Fibroblast of mammary gland (primary cell): ENCODE measurements around the gene WFDC1.
A peak's percentile ranks its signal among the peaks of the same experiment; 100 is the strongest.

Source experiments
- DNase-seq: peaks from one replicate; pipeline ENCODE4 v3.0.0-alpha.2; 2010; ENCODE audit warnings: low read depth
- H3K4me3 ChIP-seq: 2 replicates; pipeline ENCODE4 v1.5.1; 2011; ENCODE audit warnings: low read depth, mild to moderate bottlenecking, low read length, moderate library complexity; ENCODE audit not compliant: control insufficient read depth
- CTCF ChIP-seq: conservative IDR thresholded peaks from 2 replicates; pipeline ENCODE4 v1.5.1; 2011; ENCODE audit warnings: low read depth, low read length, inconsistent platforms; ENCODE audit not compliant: control insufficient read depth, insufficient read depth

WFDC1 gene

GRCh38 chr16:84355149-84355548, 60.5 kb downstream of the WFDC1 start:
- no peak overlapping the region for H3K4me3 ChIP-seq
- TF ChIP-seq CTCF: no peak
- no peak for DNase-seq

- no peak for DNase-seq
- no peak overlapping the region for H3K4me3 ChIP-seq
- no peak for TF ChIP-seq CTCF
Measured at GRCh38 chr16:84356176-84356575, 61.5 kb downstream of the WFDC1 start.

- no peak overlapping the region for H3K4me3 ChIP-seq
- no peak for TF ChIP-seq CTCF
- no peak for DNase-seq
Measured at GRCh38 chr16:84356591-84357116, 62.0 kb downstream of the WFDC1 start.

- TF ChIP-seq CTCF: no peak
- H3K4me3 ChIP-seq: no peak overlapping the region
- peak; percentile 35 for DNase-seq
Measured at GRCh38 chr16:84357191-84357651, 62.5 kb downstream of the WFDC1 start.

GRCh38 chr16:84358601-84359295, 64.1 kb downstream of the WFDC1 start:
- TF ChIP-seq CTCF: no peak
- DNase-seq: no peak
- H3K4me3 ChIP-seq: no peak overlapping the region

GRCh38 chr16:84359326-84359725, 64.6 kb downstream of the WFDC1 start:
- no peak for DNase-seq
- TF ChIP-seq CTCF: no peak
- no peak overlapping the region for H3K4me3 ChIP-seq
